HG03565 (cell line): ENCODE measurements around the gene CNGA1.

Experiments
- ATAC-seq: cut with Tn5 transposase; IDR thresholded peaks from one replicate; pipeline ENCODE4 v1.9.1; 2021; ENCODE audit warnings: mild to moderate bottlenecking, moderate library complexity; ENCODE audit not compliant: unreplicated experiment

CNGA1 gene

GRCh38 chr4:47913330-47913729, 103.2 kb downstream of the CNGA1 start:
- no peak for ATAC-seq

GRCh38 chr4:47907089-47907646, 109.3 kb downstream of the CNGA1 start:
- ATAC-seq = no peak

GRCh38 chr4:47899639-47900038, 116.8 kb downstream of the CNGA1 start:
- ATAC-seq = no peak

- ATAC-seq = no peak
Observed at GRCh38 chr4:47891928-47892327, 124.6 kb downstream of the CNGA1 start.
